CD4-positive, alpha-beta T cell treated with Interleukin-4 for 4 hours (primary cell): ENCODE measurements around the gene LMAN1L.

ENCODE experiments used
- DNase-seq: peaks from one replicate; pipeline ENCODE4 v3.0.0-alpha.2; 2020

The LMAN1L gene

GRCh38 chr15:74817370-74817737 is 4.7 kb downstream of the LMAN1L start:
- no peak for DNase-seq

GRCh38 chr15:74820056-74820455 is 7.4 kb downstream of the LMAN1L start:
- DNase-seq = no peak

GRCh38 chr15:74821091-74821789 is 8.6 kb downstream of the LMAN1L start:
- no peak for DNase-seq

GRCh38 chr15:74821790-74822158 is 9.1 kb downstream of the LMAN1L start:
- no peak for DNase-seq

GRCh38 chr15:74822233-74822632 is 9.6 kb downstream of the LMAN1L start:
- no peak for DNase-seq

- no peak for DNase-seq
Measured at GRCh38 chr15:74823324-74823723, 10.7 kb downstream of the LMAN1L start.

GRCh38 chr15:74824976-74825375 is 12.3 kb downstream of the LMAN1L start:
- DNase-seq = no peak

- DNase-seq = no peak
Measured at GRCh38 chr15:74825866-74826265, 13.2 kb downstream of the LMAN1L start.

GRCh38 chr15:74826364-74826819 is 13.8 kb downstream of the LMAN1L start, which contains the start of gene CPLX3:
Gene CPLX3, plus strand, starts transcription at chr15:74826627. Its CDS starts 77 bp downstream, at chr15:74826704.
- peak; percentile 14 for DNase-seq

- DNase-seq = no peak
Measured at GRCh38 chr15:74826921-74827320, 14.3 kb downstream of the LMAN1L start.

- DNase-seq = no peak
Measured at GRCh38 chr15:74827614-74828013, 15.0 kb downstream of the LMAN1L start.

- DNase-seq = no peak
Measured at GRCh38 chr15:74828835-74829234, 16.2 kb downstream of the LMAN1L start.

- no peak for DNase-seq
Measured at GRCh38 chr15:74829486-74829885, 16.9 kb downstream of the LMAN1L start.

- DNase-seq = no peak
Measured at GRCh38 chr15:74829991-74830390, 17.4 kb downstream of the LMAN1L start.

GRCh38 chr15:74830868-74831267 is 18.2 kb downstream of the LMAN1L start:
- no peak for DNase-seq

GRCh38 chr15:74831813-74832495 is 19.3 kb downstream of the LMAN1L start:
- no peak for DNase-seq

- DNase-seq = no peak
Measured at GRCh38 chr15:74832826-74833225, 20.2 kb downstream of the LMAN1L start.

- no peak for DNase-seq
Measured at GRCh38 chr15:74833376-74834107, 20.9 kb downstream of the LMAN1L start.

GRCh38 chr15:74835312-74835823 is 22.7 kb downstream of the LMAN1L start:
- peak; percentile 43 for DNase-seq

GRCh38 chr15:74836846-74837245 is 24.2 kb downstream of the LMAN1L start:
- DNase-seq = no peak

- no peak for DNase-seq
Measured at GRCh38 chr15:74837482-74838136, 25.0 kb downstream of the LMAN1L start.

GRCh38 chr15:74838137-74838516 is 25.5 kb downstream of the LMAN1L start:
- no peak for DNase-seq
